Activated T-cell treated with anti-CD3 and anti-CD28 coated beads, Interleukin-2, amount 50 U/mL, for 1 hour (primary cell): ENCODE measurements around the gene MPC1L.
A peak's percentile ranks its signal among the peaks of the same experiment; 100 is the strongest.

Source experiments
- DNase-seq: peaks from one replicate; pipeline ENCODE4 v3.0.0-alpha.2; 2020

The MPC1L gene

GRCh38 chrX:40632199-40632598 is 9.0 kb downstream of the MPC1L start:
- DNase-seq, result no peak

DNA sequence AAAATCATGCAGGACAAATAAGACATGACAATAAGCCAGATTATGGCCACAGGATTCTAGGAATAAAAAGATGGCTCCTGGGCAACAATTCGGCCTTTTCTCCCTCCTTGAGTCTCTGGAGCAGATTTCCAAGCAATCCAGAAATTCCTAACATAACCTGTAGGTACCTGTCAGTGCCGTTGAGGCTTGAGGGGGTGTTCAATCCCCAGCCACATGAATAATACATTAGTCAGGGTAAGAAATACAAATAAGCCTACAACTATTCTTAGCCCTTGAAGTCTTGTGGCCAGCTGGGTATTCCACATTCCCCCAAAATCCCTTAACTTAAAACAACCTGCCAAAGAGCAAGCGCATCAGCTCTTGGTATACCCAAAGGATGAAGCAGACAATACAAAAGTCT is 14.5 kb downstream of the MPC1L start:
- no peak for DNase-seq

DNA sequence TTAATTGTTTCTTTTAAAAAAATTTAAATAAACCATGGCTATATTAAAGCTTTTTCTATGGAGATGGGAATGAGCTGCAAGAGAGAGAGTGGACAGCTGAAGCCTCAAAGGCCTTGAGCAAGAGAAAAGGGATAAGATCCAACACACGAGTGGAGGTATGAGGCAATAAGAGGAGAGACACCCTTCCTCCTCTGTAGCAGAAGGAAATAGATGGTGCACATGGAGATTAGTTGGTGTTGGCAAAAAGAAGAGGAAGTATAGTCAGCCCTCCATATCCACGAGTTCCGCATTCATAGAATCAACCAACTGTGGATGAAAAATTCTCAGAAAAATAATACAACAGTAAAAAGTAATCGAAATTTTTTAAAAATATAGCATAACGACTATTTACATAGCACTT is 20.9 kb downstream of the MPC1L start:
- no peak for DNase-seq

DNA sequence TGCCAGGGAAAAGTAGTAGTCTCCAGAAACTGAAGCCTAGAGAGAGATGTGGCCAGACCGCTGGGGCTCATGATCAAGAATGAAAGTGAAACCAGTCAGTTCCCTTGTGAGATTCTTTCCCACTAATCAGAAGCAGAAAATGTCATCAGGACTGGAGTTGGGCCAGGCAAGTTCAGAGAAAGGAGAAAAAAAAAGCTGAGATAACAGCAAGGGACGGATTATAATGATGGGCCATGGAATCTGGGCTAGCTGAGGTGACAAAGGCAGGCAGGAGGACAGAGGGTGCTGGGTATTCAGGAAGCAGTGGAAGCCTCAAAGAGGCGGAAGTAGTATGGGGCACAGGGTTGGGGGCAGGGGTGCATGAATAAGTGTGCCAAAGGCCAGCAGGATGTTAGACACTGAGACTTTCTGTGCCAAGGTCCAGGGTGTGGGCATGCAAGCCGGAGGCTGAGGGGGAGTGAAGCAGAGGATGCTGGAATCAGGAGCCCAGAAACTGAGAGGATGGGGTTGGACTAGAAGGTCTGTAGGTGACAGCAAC is 21.7 kb downstream of the MPC1L start:
- DNase-seq, result peak; percentile 51

DNA sequence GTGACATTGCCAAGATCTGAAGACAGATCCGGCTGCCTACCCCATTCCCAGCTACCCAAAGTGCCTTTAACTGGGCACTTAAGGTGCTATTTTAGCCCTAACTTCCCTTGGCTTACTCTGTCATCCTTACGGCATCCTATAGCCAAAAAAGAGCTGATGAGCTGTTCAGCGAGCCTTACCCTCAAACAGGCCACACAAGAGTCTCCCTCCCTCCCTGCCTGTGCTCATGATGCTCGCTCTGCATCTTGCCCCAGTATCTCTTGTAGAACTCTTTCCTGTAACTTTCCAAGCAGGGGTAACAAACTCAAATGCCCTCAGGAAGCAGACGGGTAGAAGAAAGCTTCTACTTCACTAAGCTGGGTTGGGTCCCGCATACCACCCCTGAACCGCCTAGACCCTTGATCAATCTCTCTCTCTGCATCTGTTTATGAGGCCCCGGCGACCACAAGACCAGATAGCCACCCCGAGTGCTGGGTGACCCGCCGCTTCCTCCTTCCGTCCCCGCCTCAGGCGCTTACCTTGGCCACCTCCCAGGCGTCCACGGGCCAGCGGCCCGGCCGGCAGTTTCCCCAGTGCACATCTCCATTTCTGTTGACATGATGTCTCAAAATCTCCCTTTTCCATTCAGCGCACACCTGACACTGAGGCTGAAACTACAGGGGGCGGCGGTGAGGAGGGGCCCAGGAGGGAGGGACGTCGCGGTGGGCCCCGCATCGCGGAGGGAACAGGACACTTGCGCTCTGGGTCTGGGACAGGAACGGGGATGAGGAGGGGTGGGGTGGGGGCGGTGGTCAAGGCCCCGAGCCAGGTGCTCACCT is 23.5 kb downstream of the MPC1L start:
- peak; percentile 24 for DNase-seq

DNA sequence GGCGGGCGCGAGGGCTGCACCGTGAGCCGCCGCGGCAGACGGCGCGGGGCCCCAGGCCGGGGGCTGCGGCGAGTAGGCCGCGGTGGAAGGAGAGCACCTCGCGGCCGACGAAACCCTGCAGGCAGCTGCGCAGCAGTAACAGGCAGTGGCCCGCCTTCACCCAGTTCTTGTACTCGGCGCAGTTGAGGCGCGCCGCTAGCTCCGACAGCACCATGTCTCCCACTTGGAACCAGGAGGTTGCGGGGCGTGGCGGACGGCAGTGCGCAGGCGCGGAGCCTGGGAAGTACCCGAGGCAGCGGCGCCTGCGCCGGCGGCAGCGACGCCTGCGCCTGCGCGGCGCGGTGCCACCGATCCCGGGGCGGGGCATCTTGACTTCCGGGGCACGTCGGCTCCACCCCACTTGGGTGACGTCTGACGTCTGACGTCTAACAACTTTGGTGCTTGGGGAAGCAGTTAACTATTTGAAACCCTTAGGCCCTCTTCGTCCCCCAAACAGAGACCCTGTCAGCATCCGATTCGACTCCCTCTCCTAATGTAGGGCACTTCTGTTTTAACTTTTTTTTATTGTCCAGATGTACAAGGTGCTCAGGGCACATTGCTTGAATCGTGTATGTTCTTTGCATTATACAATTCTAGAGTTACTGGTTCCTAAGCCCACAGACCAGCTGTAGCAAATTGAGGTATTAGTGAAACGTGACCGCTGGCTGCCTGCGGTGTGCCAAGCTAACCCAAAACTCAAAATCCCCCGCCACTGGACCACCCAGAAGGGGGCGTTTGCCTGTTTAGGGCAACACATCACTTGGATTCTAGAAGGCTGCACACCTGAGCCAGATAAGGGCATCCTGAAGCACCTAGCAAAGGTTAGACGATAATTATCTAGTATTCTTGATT is 24.3 kb downstream of the MPC1L start, which contains the start of gene CXorf38:
CXorf38 (minus strand) TSS at position 255 of the 891 bp plus-strand sequence; CDS start at position 214, 41 bp downstream.
- peak; percentile 99 for DNase-seq

DNA sequence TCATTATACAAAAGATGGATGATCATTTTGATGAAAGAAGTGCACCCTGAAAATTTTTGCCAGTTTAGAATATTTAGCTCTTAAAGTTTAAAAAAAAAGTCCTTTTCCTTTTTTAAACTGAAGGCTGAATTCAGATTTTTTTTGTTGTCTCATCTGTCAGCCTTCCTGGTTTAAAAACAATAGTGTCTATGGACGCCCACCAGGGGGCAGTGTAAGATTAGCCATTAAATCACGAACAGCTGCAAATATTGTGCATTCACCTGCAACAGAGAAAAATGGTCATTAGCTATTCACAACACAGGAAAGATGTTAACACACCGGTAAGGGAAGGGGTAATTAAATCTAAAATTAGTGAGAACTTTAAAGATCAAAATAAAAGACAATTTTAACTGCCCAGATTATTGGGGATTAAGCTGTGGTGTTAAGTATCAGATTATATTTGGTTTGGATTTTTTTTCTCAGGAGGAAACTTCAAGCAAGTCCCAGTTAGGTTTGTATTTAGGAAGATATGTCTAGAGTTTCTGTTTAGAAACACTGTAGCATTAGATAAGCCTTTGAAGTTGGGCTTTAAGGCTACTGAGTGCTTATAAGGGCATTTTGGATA is 28.5 kb downstream of the MPC1L start:
- DNase-seq, result peak; percentile 68

- no peak for DNase-seq
Observed at GRCh38 chrX:40652664-40653063, 29.4 kb downstream of the MPC1L start.

- DNase-seq, result no peak
Observed at GRCh38 chrX:40653535-40653934, 30.3 kb downstream of the MPC1L start.

- no peak for DNase-seq
Observed at GRCh38 chrX:40660381-40660780, 37.2 kb downstream of the MPC1L start.

DNA sequence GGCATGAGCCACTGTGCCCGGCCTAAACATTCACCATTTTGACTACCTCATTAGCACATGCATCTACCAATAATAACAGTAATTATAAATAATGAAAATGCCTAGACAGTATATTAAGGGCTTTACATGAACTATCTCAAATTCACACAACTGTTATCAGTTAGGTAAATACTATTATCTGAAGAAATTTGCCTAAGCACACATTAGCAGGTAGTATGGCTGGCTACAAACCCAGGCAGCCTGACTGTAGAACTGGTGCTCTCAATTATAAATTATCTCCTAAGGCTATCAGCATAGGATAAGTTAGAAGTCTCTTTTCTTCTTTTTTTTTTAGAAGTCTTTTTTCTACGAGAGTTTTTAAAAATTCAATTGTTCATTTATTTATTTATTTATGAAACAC is 38.3 kb downstream of the MPC1L start:
- DNase-seq, result no peak

- DNase-seq, result no peak
Observed at GRCh38 chrX:40663078-40663740, 40.0 kb downstream of the MPC1L start.

GRCh38 chrX:40663880-40664630 is 40.8 kb downstream of the MPC1L start:
- no peak for DNase-seq

DNA sequence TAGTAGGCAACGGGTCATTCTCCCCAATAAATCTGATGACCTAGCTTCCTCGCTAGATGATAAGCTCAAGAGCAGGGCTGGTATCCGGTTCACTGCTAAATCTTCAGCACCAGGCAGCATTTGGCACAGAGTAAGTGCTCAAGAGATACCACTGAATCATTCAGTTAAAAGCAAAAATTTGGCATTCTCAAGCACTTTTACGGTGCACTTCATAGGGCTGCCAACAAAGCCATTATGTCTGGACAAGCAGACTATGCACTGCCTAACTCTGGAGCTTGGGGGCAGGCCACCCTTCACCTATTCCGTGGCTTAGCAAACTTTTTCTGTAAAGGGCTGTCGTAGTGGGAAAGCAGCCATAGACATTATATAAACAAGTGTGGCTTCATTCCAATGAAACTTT is 47.9 kb downstream of the MPC1L start:
- no peak for DNase-seq
